ENCODE results near the gene C2orf72.

DNA sequence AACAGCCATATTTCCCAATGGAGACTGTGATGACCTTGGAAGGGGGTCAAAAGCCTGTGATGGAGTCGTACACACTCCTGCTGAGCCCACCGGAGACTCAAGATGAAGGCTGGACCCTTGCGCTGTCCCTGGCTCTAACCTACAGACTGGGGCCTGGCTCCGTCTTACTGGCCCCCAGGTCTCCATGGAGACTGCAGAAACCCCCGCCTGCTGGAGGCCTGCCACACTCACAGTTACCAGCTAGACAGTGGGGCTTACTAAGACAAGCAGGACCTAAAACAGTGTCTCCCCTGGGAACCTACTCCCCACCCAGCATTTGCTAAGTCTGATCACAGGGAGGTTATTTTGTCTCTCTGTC is 9.6 kb downstream of the C2orf72 start:
- TF ChIP-seq CTCF (IDR thresholded peaks at IDR 0.05) (no peak), POLR2AphosphoS5 (IDR thresholded peaks at IDR 0.05) (no peak), POLR2A (IDR thresholded peaks at IDR 0.05) (no peak)

Measured in stomach (tissue), 4 donors.